Astrocyte (in vitro differentiated cells and primary cell): ENCODE data around the gene C21orf58.

ENCODE experiments used
- CTCF ChIP-seq: IDR thresholded peaks from 2 replicates; pipeline ENCODE4 v1.5.1; 2011; ENCODE audit warnings: low read depth, mild to moderate bottlenecking, inconsistent platforms, low read length, moderate library complexity; ENCODE audit not compliant: insufficient read depth
- EZH2 ChIP-seq: IDR thresholded peaks from 2 replicates; pipeline ENCODE4 v1.6.1; 2012; ENCODE audit warnings: mild to moderate bottlenecking, low read length, inconsistent platforms; ENCODE audit not compliant: insufficient read depth

GRCh38 chr21:46252840-46253239 lies 70.8 kb downstream of the C21orf58 start:
- no peak for TF ChIP-seq CTCF
- no peak for TF ChIP-seq EZH2
